Natural killer cell (primary cell): ENCODE results near the gene NUAK1. TPM values are rescaled to one million over a fixed set of nuclear protein-coding genes. Genes with fewer than 3 reads are reported as not detected.

ENCODE experiments used
- ATAC-seq, 3 donors: fragments of 150-1000 bp in 2 of 3; fragments of 200-7000 bp in 1 of 3; cut with Tn5 transposase; 1 replicate in 1 of 3; 2 replicates in 2 of 3; pipeline ENCODE4 v1.10.0; 2021; ENCODE audit warnings: mild to moderate bottlenecking in 2 of 3, moderate library complexity in 2 of 3
- DNase-seq, 2 donors: peaks; one replicate each; pipeline versions ENCODE4 v3.0.0 to v3.0.0-alpha.2; 2013 to 2021; ENCODE audit warnings: mixed read lengths in 1 of 2
- H3K27ac ChIP-seq: one replicate; pipeline ENCODE4 v1.5.1; 2013; ENCODE audit warnings: mild to moderate bottlenecking, low read length
- H3K27me3 ChIP-seq: one replicate; pipeline ENCODE4 v1.6.1; 2013; ENCODE audit warnings: low read length; ENCODE audit not compliant: control insufficient read depth, insufficient read depth
- H3K36me3 ChIP-seq: one replicate; pipeline ENCODE4 v1.6.1; 2013; ENCODE audit warnings: low read length; ENCODE audit not compliant: control insufficient read depth, insufficient read depth
- H3K4me1 ChIP-seq: one replicate; pipeline ENCODE4 v1.6.1; 2013; ENCODE audit warnings: low read length; ENCODE audit not compliant: control insufficient read depth, insufficient read depth
- H3K4me3 ChIP-seq: one replicate; pipeline ENCODE4 v1.5.1; 2013; ENCODE audit warnings: low read length
- H3K9me3 ChIP-seq: one replicate; pipeline ENCODE4 v1.6.1; 2013; ENCODE audit warnings: low read length; ENCODE audit not compliant: control insufficient read depth, insufficient read depth
- H3K27ac Mint-ChIP-seq, 2 donors: one replicate each; pipeline ENCODE4 v1.8.0; 2022; ENCODE audit warnings: mild to moderate bottlenecking in 2 of 2, mixed read lengths in 2 of 2, moderate library complexity in 1 of 2
- H3K27me3 Mint-ChIP-seq, 2 donors: one replicate each; pipeline ENCODE4 v1.8.0; 2022; ENCODE audit warnings: low read depth in 2 of 2, mixed read lengths in 2 of 2
- H3K36me3 Mint-ChIP-seq: one replicate; pipeline ENCODE4 v1.8.0; 2022; ENCODE audit warnings: mixed read lengths
- H3K4me1 Mint-ChIP-seq, 2 donors: one replicate each; pipeline ENCODE4 v1.8.0; 2022; ENCODE audit warnings: mixed read lengths in 2 of 2
- H3K4me3 Mint-ChIP-seq: one replicate; pipeline ENCODE4 v1.8.0; 2022; ENCODE audit warnings: mild to moderate bottlenecking, moderate library complexity, mixed read lengths
- H3K9me3 Mint-ChIP-seq, 2 donors: one replicate each; pipeline ENCODE4 v1.8.0; 2022; ENCODE audit warnings: mixed read lengths in 2 of 2
- WGBS: methylation state at CpG from one replicate; pipeline ENCODE4 v1.1.7; 2013; ENCODE audit warnings: missing lambda C conversion rate; ENCODE audit not compliant: insufficient coverage; 5-methylcytosine and 5-hydroxymethylcytosine counted together
- intact Hi-C: fragments of 100-400 bp; cut with micrococcal nuclease; formaldehyde crosslinking; loops from one replicate; pipeline ENCODE4 v1.14.2; 2022
- total RNA-seq, 4 donors: library from RNA; stranded (reverse); fragments of 120-200 nt in 1 of 4; gene quantifications; one replicate each; pipeline versions ENCODE4 v1.2.3 to v1.2.4, GENCODE V29; 2013 to 2022
- TF ChIP-seq, protein P1 (sequence below): fragments of 200-600 bp; IDR thresholded peaks from one replicate; pipeline ENCODE4 v1.8.0; 2022; ENCODE audit warnings: antibody characterized with exemption

NUAK1 gene
- total RNA-seq, 3 donors from 2014 or later (not counting 1 experiment from before 2014, with no cell fraction given) = 1.4 to 10.9 (median 3.4) TPM

DNA sequence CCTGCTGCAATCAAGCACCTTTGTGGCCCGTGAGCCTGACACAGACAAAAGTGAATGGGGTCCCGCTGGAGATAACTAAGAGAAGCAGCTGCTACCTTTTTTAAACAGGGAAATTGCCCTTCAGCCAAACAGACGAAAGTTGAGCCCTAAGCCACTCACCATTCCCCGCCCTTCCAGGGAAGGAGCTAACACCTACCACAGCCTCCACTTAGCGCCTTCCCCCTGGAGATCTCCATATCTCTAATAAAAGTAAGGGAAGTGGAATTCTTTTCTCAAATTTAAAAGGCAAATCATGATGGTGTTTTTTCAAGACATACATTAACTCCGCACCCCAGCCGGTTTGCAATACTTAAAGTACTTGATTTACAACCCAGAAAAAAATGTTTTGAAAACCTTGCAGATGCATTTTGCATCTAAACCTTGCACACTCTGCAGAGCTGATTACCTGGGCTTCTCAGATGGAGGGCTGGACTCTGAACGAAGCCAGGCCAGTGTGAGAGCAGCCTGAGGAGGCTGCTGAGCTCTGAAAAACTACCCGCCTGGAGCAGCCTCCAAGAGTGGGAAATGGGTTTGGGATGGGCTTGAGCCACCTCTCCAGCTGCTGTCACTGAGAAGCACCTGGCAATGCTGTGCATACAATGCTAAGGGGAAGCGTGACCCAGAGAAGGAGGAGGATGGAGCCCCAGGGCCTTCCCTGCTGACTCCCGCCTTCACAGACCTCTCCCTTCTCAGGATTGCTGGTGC, 10.0 kb downstream of the NUAK1 start:
- DNase-seq (no peak), ATAC-seq (no peak)
- no peaks in the 10 kb centered on the region for H3K4me1 Mint-ChIP-seq
- 74% methylated on average over 10 of the region's 11 CpGs for WGBS
- TF ChIP-seq, protein P1, sequence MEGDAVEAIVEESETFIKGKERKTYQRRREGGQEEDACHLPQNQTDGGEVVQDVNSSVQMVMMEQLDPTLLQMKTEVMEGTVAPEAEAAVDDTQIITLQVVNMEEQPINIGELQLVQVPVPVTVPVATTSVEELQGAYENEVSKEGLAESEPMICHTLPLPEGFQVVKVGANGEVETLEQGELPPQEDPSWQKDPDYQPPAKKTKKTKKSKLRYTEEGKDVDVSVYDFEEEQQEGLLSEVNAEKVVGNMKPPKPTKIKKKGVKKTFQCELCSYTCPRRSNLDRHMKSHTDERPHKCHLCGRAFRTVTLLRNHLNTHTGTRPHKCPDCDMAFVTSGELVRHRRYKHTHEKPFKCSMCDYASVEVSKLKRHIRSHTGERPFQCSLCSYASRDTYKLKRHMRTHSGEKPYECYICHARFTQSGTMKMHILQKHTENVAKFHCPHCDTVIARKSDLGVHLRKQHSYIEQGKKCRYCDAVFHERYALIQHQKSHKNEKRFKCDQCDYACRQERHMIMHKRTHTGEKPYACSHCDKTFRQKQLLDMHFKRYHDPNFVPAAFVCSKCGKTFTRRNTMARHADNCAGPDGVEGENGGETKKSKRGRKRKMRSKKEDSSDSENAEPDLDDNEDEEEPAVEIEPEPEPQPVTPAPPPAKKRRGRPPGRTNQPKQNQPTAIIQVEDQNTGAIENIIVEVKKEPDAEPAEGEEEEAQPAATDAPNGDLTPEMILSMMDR = no peak
- no peaks in the 10 kb centered on the region for H3K36me3 Mint-ChIP-seq
- H3K27me3 Mint-ChIP-seq = peaks cover 14 to 36% of the 10 kb centered on the region in 2 donors
- Histone ChIP-seq H3K4me1 (no peaks in the 10 kb centered on the region), H3K36me3 (no peaks in the 10 kb centered on the region), H3K4me3 (no peak overlapping the region), H3K27me3 (no peaks in the 10 kb centered on the region), H3K9me3 (no peaks in the 10 kb centered on the region), H3K27ac (no peak overlapping the region)
- H3K4me3 Mint-ChIP-seq = no peak overlapping the region
- intact Hi-C loops = no loop called here
- H3K9me3 Mint-ChIP-seq = no peaks in the 10 kb centered on the region
- H3K27ac Mint-ChIP-seq = no peak overlapping the region

DNA sequence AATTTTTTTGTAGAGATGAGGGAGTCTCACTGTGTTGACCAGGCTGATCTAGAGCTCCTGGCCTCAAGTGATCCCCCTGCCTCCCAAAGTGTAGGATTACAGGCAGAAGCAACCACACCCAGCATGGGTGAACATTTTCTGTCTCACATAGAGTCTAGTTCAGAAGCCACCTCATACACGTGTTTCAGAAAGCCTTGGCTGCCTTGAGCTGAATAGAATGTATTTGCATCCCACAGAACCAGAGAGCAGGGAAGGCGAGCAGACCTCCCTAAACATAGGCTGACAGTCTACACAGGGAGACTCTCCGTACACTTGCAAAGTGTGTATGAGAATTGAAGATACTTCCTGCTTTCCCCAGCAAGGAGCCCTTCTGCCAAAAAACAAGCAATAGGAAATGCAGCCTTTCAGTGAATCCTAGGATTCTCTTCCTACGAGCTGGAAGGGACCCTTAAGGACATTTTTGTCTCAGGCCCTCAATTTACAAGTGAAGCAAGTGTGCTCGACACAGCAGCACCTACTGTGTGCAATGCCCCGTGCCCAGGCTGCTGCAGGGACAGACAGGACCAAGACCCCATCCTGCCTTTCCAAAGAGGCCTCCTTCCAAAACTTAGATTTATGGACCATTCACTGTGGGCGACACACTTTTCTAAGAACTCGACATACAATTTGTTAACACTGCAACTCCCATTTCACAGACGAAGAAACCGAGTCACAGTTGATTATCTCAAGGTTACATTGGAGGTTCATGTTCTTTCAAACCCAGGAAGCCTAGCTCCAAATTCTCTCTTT, 11.2 kb downstream of the NUAK1 start:
- Mint-ChIP-seq H3K36me3 (no peaks in the 10 kb centered on the region), H3K4me1 (no peaks in the 10 kb centered on the region), H3K27me3 (peaks cover 10 to 25% of the 10 kb centered on the region in 2 donors), H3K9me3 (no peaks in the 10 kb centered on the region), H3K27ac (no peak overlapping the region), H3K4me3 (no peak overlapping the region)
- H3K4me1 ChIP-seq = no peaks in the 10 kb centered on the region
- ATAC-seq (no peak), DNase-seq (no peak)
- no peaks in the 10 kb centered on the region for H3K9me3 ChIP-seq
- no peaks in the 10 kb centered on the region for H3K27me3 ChIP-seq
- H3K27ac ChIP-seq = no peak overlapping the region
- H3K36me3 ChIP-seq = no peaks in the 10 kb centered on the region
- intact Hi-C loops = no loop called here
- 79% methylated on average over 9 of the region's 10 CpGs for WGBS
- TF ChIP-seq, protein P1 = no peak
- no peak overlapping the region for H3K4me3 ChIP-seq

DNA sequence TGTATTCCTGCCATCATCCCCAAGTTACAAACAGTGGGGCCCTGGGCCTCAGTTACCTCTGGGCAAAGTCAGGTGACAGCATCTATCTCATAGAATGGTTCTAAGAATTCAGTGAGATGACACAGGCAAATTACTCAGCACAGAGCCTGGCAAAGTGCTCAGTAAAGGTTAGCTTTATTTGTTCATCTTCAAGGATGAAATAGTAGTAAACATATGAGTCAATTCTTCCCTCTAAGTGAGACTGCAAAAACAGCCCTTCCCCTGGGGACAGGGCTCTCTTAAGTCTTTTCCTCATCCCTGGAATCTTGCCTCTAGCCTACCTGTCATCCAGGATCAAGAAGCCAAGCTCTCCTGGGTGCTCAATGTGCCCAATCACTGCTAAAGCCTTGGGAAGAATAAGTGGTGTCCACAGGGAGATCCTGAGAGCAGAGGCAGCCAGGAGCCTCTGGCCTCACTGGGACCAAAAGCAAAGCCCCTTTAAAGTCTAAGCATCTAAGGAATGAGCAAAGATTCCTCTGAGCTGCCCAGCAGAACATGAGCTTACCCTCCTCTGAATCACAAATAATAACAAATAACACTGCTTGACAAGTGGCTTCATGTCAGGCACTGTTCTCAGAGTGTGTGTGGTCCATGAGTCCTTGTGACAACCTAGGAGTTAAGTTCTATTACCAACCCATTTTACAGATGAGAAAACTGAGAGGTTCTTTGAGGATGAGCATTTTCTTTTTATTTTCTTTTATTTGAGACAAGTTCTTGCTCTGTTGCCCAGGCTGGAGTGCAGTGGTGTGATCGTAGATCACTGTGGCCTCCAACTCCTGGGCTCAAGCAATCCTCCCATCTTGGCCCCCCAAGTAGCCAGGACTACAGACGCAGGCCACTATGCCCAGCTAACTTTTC, 12.1 kb downstream of the NUAK1 start:
- Mint-ChIP-seq H3K27ac (no peak overlapping the region), H3K4me3 (no peak overlapping the region), H3K4me1 (no peaks in the 10 kb centered on the region), H3K27me3 (peaks cover 10 to 16% of the 10 kb centered on the region in 2 donors), H3K36me3 (no peaks in the 10 kb centered on the region), H3K9me3 (no peaks in the 10 kb centered on the region)
- TF ChIP-seq, protein P1 = no peak
- Histone ChIP-seq H3K27me3 (no peaks in the 10 kb centered on the region), H3K9me3 (no peaks in the 10 kb centered on the region), H3K4me3 (no peak overlapping the region), H3K27ac (no peak overlapping the region), H3K36me3 (no peaks in the 10 kb centered on the region), H3K4me1 (no peaks in the 10 kb centered on the region)
- DNase-seq = no peak
- intact Hi-C loops = no loop called here
- ATAC-seq = no peak
- 93% methylated on average over 2 of the region's 2 CpGs for WGBS
